ENCODE data around the gene ATP5ME.

- TF ChIP-seq POLR2A (IDR thresholded peaks at IDR 0.05) = no peak
- TF ChIP-seq, protein P1, sequence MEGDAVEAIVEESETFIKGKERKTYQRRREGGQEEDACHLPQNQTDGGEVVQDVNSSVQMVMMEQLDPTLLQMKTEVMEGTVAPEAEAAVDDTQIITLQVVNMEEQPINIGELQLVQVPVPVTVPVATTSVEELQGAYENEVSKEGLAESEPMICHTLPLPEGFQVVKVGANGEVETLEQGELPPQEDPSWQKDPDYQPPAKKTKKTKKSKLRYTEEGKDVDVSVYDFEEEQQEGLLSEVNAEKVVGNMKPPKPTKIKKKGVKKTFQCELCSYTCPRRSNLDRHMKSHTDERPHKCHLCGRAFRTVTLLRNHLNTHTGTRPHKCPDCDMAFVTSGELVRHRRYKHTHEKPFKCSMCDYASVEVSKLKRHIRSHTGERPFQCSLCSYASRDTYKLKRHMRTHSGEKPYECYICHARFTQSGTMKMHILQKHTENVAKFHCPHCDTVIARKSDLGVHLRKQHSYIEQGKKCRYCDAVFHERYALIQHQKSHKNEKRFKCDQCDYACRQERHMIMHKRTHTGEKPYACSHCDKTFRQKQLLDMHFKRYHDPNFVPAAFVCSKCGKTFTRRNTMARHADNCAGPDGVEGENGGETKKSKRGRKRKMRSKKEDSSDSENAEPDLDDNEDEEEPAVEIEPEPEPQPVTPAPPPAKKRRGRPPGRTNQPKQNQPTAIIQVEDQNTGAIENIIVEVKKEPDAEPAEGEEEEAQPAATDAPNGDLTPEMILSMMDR (IDR thresholded peaks at IDR 0.05) = no peak
Observed at GRCh38 chr4:671769-672168, 2.3 kb downstream of the ATP5ME start.

Data from body of pancreas (tissue), 4 donors.